MM.1S (cell line): ENCODE results near the gene BCL2.
A peak's percentile ranks its signal among the peaks of the same experiment; 100 is the strongest.

Source experiments
- DNase-seq: peaks from one replicate; pipeline ENCODE4 v3.0.0-alpha.2; 2015
- H2AFZ ChIP-seq: fragments of 300-600 bp; sonication (generic); 2 replicates; pipeline ENCODE4 v1.6.0; 2016; ENCODE audit warnings: antibody characterized with exemption, low read length
- H3F3A ChIP-seq: fragments of 300-600 bp; sonication (generic); 2 replicates; pipeline ENCODE4 v1.6.1; 2016; ENCODE audit warnings: mild to moderate bottlenecking, antibody characterized with exemption, low read length, moderate library complexity, mixed read lengths; ENCODE audit not compliant: insufficient read depth
- H3K27ac ChIP-seq: fragments of 300-600 bp; sonication (generic); 2 replicates; pipeline ENCODE4 v1.5.1; 2016; ENCODE audit warnings: mild to moderate bottlenecking, low read length
- H3K27me3 ChIP-seq: fragments of 300-600 bp; sonication (generic); replicated peaks from 2 replicates; pipeline ENCODE4 v1.6.0; 2016; ENCODE audit warnings: low read length; ENCODE audit not compliant: insufficient read depth
- H3K36me3 ChIP-seq: fragments of 300-600 bp; sonication (generic); replicated peaks from 2 replicates; pipeline ENCODE4 v1.6.1; 2016; ENCODE audit warnings: mild to moderate bottlenecking, low read length, mixed read lengths; ENCODE audit not compliant: insufficient read depth
- H3K4me1 ChIP-seq: fragments of 300-600 bp; sonication (generic); 2 replicates; pipeline ENCODE4 v1.6.1; 2016; ENCODE audit warnings: low read length, mixed read lengths
- H3K4me2 ChIP-seq: fragments of 300-600 bp; sonication (generic); 2 replicates; pipeline ENCODE4 v1.6.0; 2016; ENCODE audit warnings: low read depth, low read length
- H3K4me3 ChIP-seq: fragments of 300-600 bp; sonication (generic); 2 replicates; pipeline ENCODE4 v1.5.1; 2016; ENCODE audit warnings: low read length, mixed read lengths
- H3K79me2 ChIP-seq: fragments of 300-600 bp; sonication (generic); 2 replicates; pipeline ENCODE4 v1.6.1; 2016; ENCODE audit warnings: mixed run types, low read length, mixed read lengths
- H3K9ac ChIP-seq: fragments of 300-600 bp; sonication (generic); 2 replicates; pipeline ENCODE4 v1.6.1; 2016; ENCODE audit warnings: low read length, mixed read lengths
- H3K9me2 ChIP-seq: fragments of 300-600 bp; sonication (generic); replicated peaks from 2 replicates; pipeline ENCODE4 v1.6.1; 2016; ENCODE audit warnings: mild to moderate bottlenecking, low read length, mixed read lengths; ENCODE audit not compliant: insufficient read depth
- H3K9me3 ChIP-seq: fragments of 300-600 bp; sonication (generic); replicated peaks from 2 replicates; pipeline ENCODE4 v1.6.1; 2016; ENCODE audit warnings: mild to moderate bottlenecking, low read length, mixed read lengths; ENCODE audit not compliant: insufficient read depth
- H4K20me1 ChIP-seq: fragments of 300-600 bp; sonication (generic); 2 replicates; pipeline ENCODE4 v1.6.1; 2016; ENCODE audit warnings: mild to moderate bottlenecking, low read length, moderate library complexity, mixed read lengths; ENCODE audit not compliant: insufficient read depth
- CTCF ChIP-seq: fragments of 300-600 bp; sonication (generic); IDR thresholded peaks from 2 replicates; pipeline ENCODE4 v1.5.1; 2016; ENCODE audit warnings: antibody characterized with exemption, low read length, mixed read lengths
- EZH2 ChIP-seq: fragments of 300-600 bp; sonication (generic); optimal IDR thresholded peaks from 2 replicates; pipeline ENCODE3; 2017; ENCODE audit warnings: low read depth, mild to moderate bottlenecking, antibody characterized with exemption, low read length, mixed read lengths
- EZH2phosphoT487 ChIP-seq: fragments of 300-600 bp; sonication (generic); IDR thresholded peaks from 2 replicates; pipeline ENCODE4 v1.6.1; 2018; ENCODE audit warnings: antibody characterized with exemption, low read length

BCL2 gene

GRCh38 chr18:63232826-63233225 lies 86.7 kb downstream of the BCL2 start:
- Histone ChIP-seq H3K9me3 (no peaks in the 10 kb centered on the region), H2AFZ (no peak overlapping the region), H3F3A (peaks cover 13% of the 10 kb centered on the region; the same call in 1 of the 2 replicates), H4K20me1 (no peaks in the 10 kb centered on the region), H3K36me3 (no peaks in the 10 kb centered on the region; the same call in 1 of the 2 replicates), H3K4me3 (no peak overlapping the region), H3K4me2 (no peak overlapping the region), H3K9ac (no peak overlapping the region), H3K4me1 (peaks cover 28% of the 10 kb centered on the region), H3K9me2 (no peaks in the 10 kb centered on the region), H3K27ac (no peak overlapping the region), H3K27me3 (no peaks in the 10 kb centered on the region), H3K79me2 (peaks cover 75% of the 10 kb centered on the region)
- no peak for DNase-seq
- no peak for TF ChIP-seq CTCF

- H3K4me3 ChIP-seq = peak overlapping the region; percentile 12; the same call in 1 of the 2 replicates
- DNase-seq = no peak
- peak overlapping the region; percentile 13; the same call in 1 of the 2 replicates for H3K9ac ChIP-seq
- H3K9me2 ChIP-seq = no peaks in the 10 kb centered on the region
- H3K4me1 ChIP-seq = peaks cover 20% of the 10 kb centered on the region
- peaks cover 75% of the 10 kb centered on the region for H3K79me2 ChIP-seq
- no peak overlapping the region for H2AFZ ChIP-seq
- H3K4me2 ChIP-seq = peak overlapping the region; percentile 68
- H3K9me3 ChIP-seq = no peaks in the 10 kb centered on the region
- no peaks in the 10 kb centered on the region for H3K36me3 ChIP-seq
- peaks cover 5% of the 10 kb centered on the region; the same call in 1 of the 2 replicates for H3F3A ChIP-seq
- TF ChIP-seq CTCF (no peak), EZH2phosphoT487 (no peak), EZH2 (no peak)
- H3K27ac ChIP-seq = no peak overlapping the region
- no peaks in the 10 kb centered on the region for H4K20me1 ChIP-seq
- no peaks in the 10 kb centered on the region for H3K27me3 ChIP-seq
Measured at GRCh38 chr18:63229971-63230370, 89.6 kb downstream of the BCL2 start.

GRCh38 chr18:63225434-63225833 lies 94.1 kb downstream of the BCL2 start:
- no peaks in the 10 kb centered on the region for H3K27me3 ChIP-seq
- no peak overlapping the region for H3K4me3 ChIP-seq
- H3K9me2 ChIP-seq = no peaks in the 10 kb centered on the region
- peaks cover 76% of the 10 kb centered on the region for H3K79me2 ChIP-seq
- H3K9ac ChIP-seq = no peak overlapping the region
- no peaks in the 10 kb centered on the region for H3K36me3 ChIP-seq
- H3K4me1 ChIP-seq = peaks cover 20% of the 10 kb centered on the region
- H3F3A ChIP-seq = no peaks in the 10 kb centered on the region
- no peak overlapping the region for H3K4me2 ChIP-seq
- TF ChIP-seq EZH2phosphoT487 (no peak), EZH2 (no peak), CTCF (no peak)
- H4K20me1 ChIP-seq = no peaks in the 10 kb centered on the region
- no peak for DNase-seq
- H3K9me3 ChIP-seq = no peaks in the 10 kb centered on the region
- no peak overlapping the region for H3K27ac ChIP-seq
- H2AFZ ChIP-seq = no peak overlapping the region
